Measurements from ENCODE around the gene EARS2.

- TF ChIP-seq, protein P1, sequence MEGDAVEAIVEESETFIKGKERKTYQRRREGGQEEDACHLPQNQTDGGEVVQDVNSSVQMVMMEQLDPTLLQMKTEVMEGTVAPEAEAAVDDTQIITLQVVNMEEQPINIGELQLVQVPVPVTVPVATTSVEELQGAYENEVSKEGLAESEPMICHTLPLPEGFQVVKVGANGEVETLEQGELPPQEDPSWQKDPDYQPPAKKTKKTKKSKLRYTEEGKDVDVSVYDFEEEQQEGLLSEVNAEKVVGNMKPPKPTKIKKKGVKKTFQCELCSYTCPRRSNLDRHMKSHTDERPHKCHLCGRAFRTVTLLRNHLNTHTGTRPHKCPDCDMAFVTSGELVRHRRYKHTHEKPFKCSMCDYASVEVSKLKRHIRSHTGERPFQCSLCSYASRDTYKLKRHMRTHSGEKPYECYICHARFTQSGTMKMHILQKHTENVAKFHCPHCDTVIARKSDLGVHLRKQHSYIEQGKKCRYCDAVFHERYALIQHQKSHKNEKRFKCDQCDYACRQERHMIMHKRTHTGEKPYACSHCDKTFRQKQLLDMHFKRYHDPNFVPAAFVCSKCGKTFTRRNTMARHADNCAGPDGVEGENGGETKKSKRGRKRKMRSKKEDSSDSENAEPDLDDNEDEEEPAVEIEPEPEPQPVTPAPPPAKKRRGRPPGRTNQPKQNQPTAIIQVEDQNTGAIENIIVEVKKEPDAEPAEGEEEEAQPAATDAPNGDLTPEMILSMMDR (IDR thresholded peaks at IDR 0.05), result no peak
- TF ChIP-seq POLR2A (IDR thresholded peaks at IDR 0.05), result no peak
Observed at GRCh38 chr16:23515881-23516280, 41.3 kb downstream of the EARS2 start.
